ENCODE results near the gene GPX3.
A peak's percentile ranks its signal among the peaks of the same experiment; 100 is the strongest.

GPX3 gene

GRCh38 chr5:151034422-151035379 is 14.3 kb downstream of the GPX3 start:
- no peak for DNase-seq (ENCODE audit: low read depth in 2 of 2)

GRCh38 chr5:151036556-151036955 is 16.2 kb downstream of the GPX3 start:
- DNase-seq (ENCODE audit: low read depth in 2 of 2): no peak

GRCh38 chr5:151037561-151038411 is 17.4 kb downstream of the GPX3 start:
- no peak for DNase-seq (ENCODE audit: low read depth in 2 of 2)

- DNase-seq (ENCODE audit: low read depth in 2 of 2): no peak
Measured at GRCh38 chr5:151038412-151038745, 18.0 kb downstream of the GPX3 start.

GRCh38 chr5:151038801-151039238 is 18.4 kb downstream of the GPX3 start:
- peak in 1 of 2 donors; percentile 27 for DNase-seq (ENCODE audit: low read depth in 2 of 2)

GRCh38 chr5:151039665-151040064 is 19.3 kb downstream of the GPX3 start:
- no peak for DNase-seq (ENCODE audit: low read depth in 2 of 2)

- no peak for DNase-seq (ENCODE audit: low read depth in 2 of 2)
Measured at GRCh38 chr5:151040211-151040747, 19.9 kb downstream of the GPX3 start.

- DNase-seq (ENCODE audit: low read depth in 2 of 2): no peak
Measured at GRCh38 chr5:151041577-151042268, 21.3 kb downstream of the GPX3 start.

GRCh38 chr5:151042453-151043093 is 22.2 kb downstream of the GPX3 start:
- DNase-seq (ENCODE audit: low read depth in 2 of 2): no peak

- no peak for DNase-seq (ENCODE audit: low read depth in 2 of 2)
Measured at GRCh38 chr5:151047814-151048425, 27.5 kb downstream of the GPX3 start.

GRCh38 chr5:151048526-151048925 is 28.1 kb downstream of the GPX3 start:
- DNase-seq (ENCODE audit: low read depth in 2 of 2): no peak

GRCh38 chr5:151051066-151051930 is 30.9 kb downstream of the GPX3 start:
- DNase-seq (ENCODE audit: low read depth in 2 of 2): peak; percentile 60 to 65

- no peak for DNase-seq (ENCODE audit: low read depth in 2 of 2)
Measured at GRCh38 chr5:151051931-151052608, 31.7 kb downstream of the GPX3 start.

GRCh38 chr5:151052836-151053235 is 32.4 kb downstream of the GPX3 start:
- no peak for DNase-seq (ENCODE audit: low read depth in 2 of 2)

GRCh38 chr5:151053796-151054462 is 33.5 kb downstream of the GPX3 start:
- DNase-seq (ENCODE audit: low read depth in 2 of 2): no peak

- DNase-seq (ENCODE audit: low read depth in 2 of 2): no peak
Measured at GRCh38 chr5:151054709-151055108, 34.3 kb downstream of the GPX3 start.

- DNase-seq (ENCODE audit: low read depth in 2 of 2): no peak
Measured at GRCh38 chr5:151055336-151055735, 34.9 kb downstream of the GPX3 start.

Measured in stimulated activated CD4-positive, alpha-beta T cell treated with anti-CD3 and anti-CD28 coated beads, Interleukin-1b, Interleukin-23, amount 100 ng/mL, for 4 hours (primary cell).